Heart right ventricle (tissue), 16 donors: Measurements from ENCODE around the gene ACP3. TPM values are rescaled to one million over a fixed set of nuclear protein-coding genes. Genes with fewer than 3 reads are reported as not detected.

Experiments
- ATAC-seq, 8 donors: fragments of 200-7000 bp; cut with Tn5 transposase; one replicate each; pipeline ENCODE4 v1.9.1; 2020; ENCODE audit warnings: mild to moderate bottlenecking in 8 of 8, moderate library complexity in 8 of 8, moderate number of reproducible peaks in 1 of 8
- DNase-seq, 2 donors: peaks; one replicate each; pipeline ENCODE4 v3.0.0-alpha.2; 2020
- H3K27ac ChIP-seq, 10 donors: fragments of 200-600 bp; sonication (generic) in 2 of 10; one replicate each; pipeline versions ENCODE4 v1.5.0 to v1.8.0; 2020 to 2022; ENCODE audit warnings: mild to moderate bottlenecking in 3 of 10
- H3K27me3 ChIP-seq, 7 donors: fragments of 200-600 bp; one replicate each; pipeline ENCODE4 v1.8.0; 2021 to 2022; ENCODE audit warnings: mild to moderate bottlenecking in 2 of 7
- H3K36me3 ChIP-seq, 9 donors: fragments of 200-600 bp; sonication (generic) in 1 of 9; one replicate each; pipeline versions ENCODE4 v1.5.0 to v1.8.0; 2020 to 2022; ENCODE audit warnings: mild to moderate bottlenecking in 2 of 9
- H3K4me1 ChIP-seq, 9 donors: fragments of 200-600 bp; sonication (generic) in 1 of 9; one replicate each; pipeline versions ENCODE4 v1.5.0 to v1.8.0; 2020 to 2022; ENCODE audit warnings: mild to moderate bottlenecking in 4 of 9
- H3K4me3 ChIP-seq, 10 donors: fragments of 200-600 bp; sonication (generic) in 2 of 10; one replicate each; pipeline versions ENCODE4 v1.5.0 to v1.8.0; 2020 to 2022; ENCODE audit warnings: mild to moderate bottlenecking in 7 of 10, moderate library complexity in 2 of 10
- H3K9me3 ChIP-seq, 11 donors: fragments of 200-600 bp in 10 of 11; sonication (generic) in 2 of 11; one replicate each; pipeline versions ENCODE4 v1.5.0 to v1.8.0; 2013 to 2022; ENCODE audit warnings: mild to moderate bottlenecking in 2 of 11, control low read depth in 1 of 11, moderate library complexity in 1 of 11
- WGBS, 2 donors: extraction: QIAGEN DNeasy Blood & Tissue Kit; methylation state at CpG; one replicate each; pipeline ENCODE4 v1.1.7; 2013; ENCODE audit warnings: inconsistent platforms in 1 of 2; 5-methylcytosine and 5-hydroxymethylcytosine counted together
- intact Hi-C, 10 donors: fragments of 100-400 bp; cut with DNase I; formaldehyde crosslinking; loops; one replicate each; pipeline versions ENCODE4 v1.11.1 to v1.14.2; 2022
- polyA plus RNA-seq, 2 donors: library from polyadenylated mRNA; stranded (reverse); fragments of 200-250 nt; gene quantifications; one replicate each; pipeline ENCODE4 v1.2.3, GENCODE V29; 2013
- total RNA-seq, 10 donors: library from RNA; stranded (reverse); fragmentation: NEBNext Ultra II Directional in 3 of 10; extraction: Animal tissue kit (Norgen Biotek cat#: 25700) in 3 of 10; gene quantifications; one replicate each; pipeline versions ENCODE4 v1.2.1 to v1.2.4, GENCODE V29; 2021 to 2023
- TF ChIP-seq, protein P1 (sequence below), 9 donors: fragments of 200-600 bp; sonication (generic) in 2 of 9; IDR thresholded peaks; one replicate each; pipeline versions ENCODE4 v1.5.0 to v1.8.0; 2021 to 2022; ENCODE audit warnings: antibody characterized with exemption in 9 of 9, mild to moderate bottlenecking in 5 of 9, moderate library complexity in 1 of 9
- donor health status: Arrhythmogenic right ventricular cardiomyopathy.
- donor health status: ischemic (EF 13 %, LVEDD 7.1; RV severe dilation, severe dysfunction).
- donor health status: healthy with polysubstance abuse.
- donor health status: DM: no; HTN: yes; CAD: no.
- donor health status: DM: no; HTN: no; CAD: no.
- donor health status: ischemic (EF 25% LVEDD 6.9; RV normal size, moderate dysfunction).
- donor health status: ischemic (EF 25% LVEDD 5.7; RV mildly dilated, moderate dysfunction).
- donor health status: healthy.
- donor health status: DM: yes; HTN: yes; CAD: no.
- donor health status: Ischemic cardiomyopathy.
- donor health status: ischemic (EF 35%, LVEDD 5.7; RV mildly dilated, moderate dysfunction).
- donor health status: nonischemic (EF 11% LVEDD 7.7; RV severe dilation, severe dysfunction).
- donor health status: DM: yes; HTN: yes; CAD: no.
- donor health status: PGD.
- donor health status: ischemic (EF 29% LVEDD 5.4; RV normal size, mild dysfunction).
- donor health status: nonischemic (EF 23%, LVEDD 6.1; RV moderate dilation, normal function).

ACP3 gene
- total and polyA plus RNA-seq, 12 donors, result 0.09 to 3.3 (median 0.73) TPM; not detected in 2

- Histone ChIP-seq H3K27ac (no peak overlapping the region), H3K36me3 (no peaks in the 10 kb centered on the region), H3K4me1 (peaks cover 0 to 48% (median 0%) of the 10 kb centered on the region in 9 donors), H3K4me3 (no peak overlapping the region), H3K27me3 (peaks cover 0 to 6% (median 0%) of the 10 kb centered on the region in 7 donors), H3K9me3 (peaks cover 0 to 13% (median 0%) of the 10 kb centered on the region in 11 donors)
- 94 to 100% methylated on average over 1 of the region's 1 CpG for WGBS, 2 donors
- ATAC-seq (no peak), DNase-seq (no peak)
- intact Hi-C loops, result no loop called here
- TF ChIP-seq, protein P1, sequence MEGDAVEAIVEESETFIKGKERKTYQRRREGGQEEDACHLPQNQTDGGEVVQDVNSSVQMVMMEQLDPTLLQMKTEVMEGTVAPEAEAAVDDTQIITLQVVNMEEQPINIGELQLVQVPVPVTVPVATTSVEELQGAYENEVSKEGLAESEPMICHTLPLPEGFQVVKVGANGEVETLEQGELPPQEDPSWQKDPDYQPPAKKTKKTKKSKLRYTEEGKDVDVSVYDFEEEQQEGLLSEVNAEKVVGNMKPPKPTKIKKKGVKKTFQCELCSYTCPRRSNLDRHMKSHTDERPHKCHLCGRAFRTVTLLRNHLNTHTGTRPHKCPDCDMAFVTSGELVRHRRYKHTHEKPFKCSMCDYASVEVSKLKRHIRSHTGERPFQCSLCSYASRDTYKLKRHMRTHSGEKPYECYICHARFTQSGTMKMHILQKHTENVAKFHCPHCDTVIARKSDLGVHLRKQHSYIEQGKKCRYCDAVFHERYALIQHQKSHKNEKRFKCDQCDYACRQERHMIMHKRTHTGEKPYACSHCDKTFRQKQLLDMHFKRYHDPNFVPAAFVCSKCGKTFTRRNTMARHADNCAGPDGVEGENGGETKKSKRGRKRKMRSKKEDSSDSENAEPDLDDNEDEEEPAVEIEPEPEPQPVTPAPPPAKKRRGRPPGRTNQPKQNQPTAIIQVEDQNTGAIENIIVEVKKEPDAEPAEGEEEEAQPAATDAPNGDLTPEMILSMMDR (IDR thresholded peaks at IDR 0.05), result no peak
Measured at GRCh38 chr3:132289316-132289715, 27.9 kb upstream of the ACP3 start.

- DNase-seq, result no peak
- Histone ChIP-seq H3K27ac (peak overlapping the region in 1 of 10 donors; percentile 53), H3K9me3 (peaks cover 0 to 13% (median 0%) of the 10 kb centered on the region in 11 donors), H3K4me1 (peaks cover 0 to 36% (median 0%) of the 10 kb centered on the region in 9 donors), H3K4me3 (no peak overlapping the region), H3K36me3 (no peaks in the 10 kb centered on the region), H3K27me3 (peaks cover 0 to 6% (median 0%) of the 10 kb centered on the region in 7 donors)
- TF ChIP-seq, protein P1 (IDR thresholded peaks at IDR 0.05), result no peak
- intact Hi-C loops, result no loop called here
- WGBS, 2 donors, result 41 to 50% methylated on average over 3 of the region's 3 CpGs
- peak; percentile 38 to 88 (median 54) for ATAC-seq
Measured at GRCh38 chr3:132290833-132291232, 26.4 kb upstream of the ACP3 start.

DNA sequence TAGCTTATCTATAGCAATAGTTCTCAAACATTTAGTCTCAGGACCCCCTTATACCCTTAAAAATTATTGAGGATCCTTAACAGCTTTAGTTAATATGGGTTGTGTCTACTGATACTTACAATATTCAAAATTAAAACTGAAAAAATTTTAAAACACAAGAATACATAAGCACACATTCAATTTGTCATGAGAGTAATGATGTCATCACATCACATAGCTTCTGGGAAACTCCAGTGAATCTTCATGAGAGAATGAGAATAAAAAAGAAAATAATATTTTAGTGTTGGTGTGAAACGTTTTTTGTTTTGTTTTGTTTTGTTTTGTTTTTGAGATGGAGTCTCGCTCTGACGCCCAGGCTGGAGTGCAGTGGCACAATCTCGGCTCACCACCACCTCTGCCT, 25.2 kb upstream of the ACP3 start:
- ATAC-seq (no peak), DNase-seq (no peak)
- Histone ChIP-seq H3K9me3 (peaks cover 0 to 13% (median 0%) of the 10 kb centered on the region in 11 donors), H3K4me1 (peaks cover 0 to 36% (median 0%) of the 10 kb centered on the region in 9 donors), H3K4me3 (no peak overlapping the region), H3K36me3 (no peaks in the 10 kb centered on the region), H3K27me3 (peaks cover 0 to 6% (median 0%) of the 10 kb centered on the region in 7 donors), H3K27ac (no peak overlapping the region)
- WGBS, 2 donors, result 73 to 74% methylated on average over 4 of the region's 4 CpGs
- TF ChIP-seq, protein P1 (IDR thresholded peaks at IDR 0.05), result no peak
- intact Hi-C loops, result no loop called here

- TF ChIP-seq, protein P1 (IDR thresholded peaks at IDR 0.05), result no peak
- no peaks in the 10 kb centered on the region for H3K36me3 ChIP-seq
- peak overlapping the region in 1 of 10 donors; percentile 48 for H3K27ac ChIP-seq
- H3K27me3 ChIP-seq, result peaks cover 0 to 6% (median 0%) of the 10 kb centered on the region in 7 donors
- ATAC-seq (no peak), DNase-seq (no peak)
- peaks cover 0 to 32% (median 0%) of the 10 kb centered on the region in 9 donors for H3K4me1 ChIP-seq
- no peak overlapping the region for H3K4me3 ChIP-seq
- peaks cover 0 to 4% (median 0%) of the 10 kb centered on the region in 11 donors for H3K9me3 ChIP-seq
- intact Hi-C loops, result no loop called here
Measured at GRCh38 chr3:132293251-132293650, 24.0 kb upstream of the ACP3 start.
